IMR-90 (cell line): Measurements from ENCODE around the gene TCP11L1. TPM values are rescaled to one million over a fixed set of nuclear protein-coding genes. Genes with fewer than 3 reads are reported as not detected.

Source experiments
- ATAC-seq: fragments of 200-7000 bp; cut with Tn5 transposase; 2 replicates; pipeline ENCODE4 v1.9.1; 2020; ENCODE audit warnings: low read depth, mild to moderate bottlenecking, moderate library complexity
- BruUV-seq: library from RNA; stranded (reverse); fragments of 400-500 nt; replicated peaks from 2 replicates; lab custom pipeline; 2021; lab: Mats Ljungman, UMichigan
- CTCF ChIA-PET: fragments of 300-600 bp; formaldehyde crosslinking; extraction: SDS; loops from one replicate; lab custom pipeline; 2021; ENCODE audit warnings: antibody characterized with exemption; lab: Yijun Ruan, JAX
- POLR2A ChIA-PET: fragments of 300-600 bp; sonication (Branson Sonifier 250); formaldehyde crosslinking; loops from one replicate; lab custom pipeline; 2022; ENCODE audit warnings: antibody characterized with exemption; ENCODE audit not compliant: unreplicated experiment; lab: Charles Lee
- DNase-seq: peaks from one replicate; pipeline ENCODE4 v3.0.0; 2013
- H2AFZ ChIP-seq: replicated peaks from 2 replicates; pipeline ENCODE3; 2013; ENCODE audit warnings: low read length, mild to moderate bottlenecking; ENCODE audit not compliant: poor library complexity
- H2AK5ac ChIP-seq: 2 replicates; pipeline ENCODE4 v1.6.1; 2013; ENCODE audit warnings: low read depth, low read length, inconsistent platforms
- H2AK9ac ChIP-seq: replicated peaks from 2 replicates; pipeline ENCODE3; 2013; ENCODE audit warnings: mild to moderate bottlenecking, low read depth, low read length, moderate library complexity; ENCODE audit not compliant: poor library complexity
- H2BK120ac ChIP-seq: 2 replicates; pipeline ENCODE4 v1.6.1; 2013; ENCODE audit warnings: low read depth, low read length, inconsistent platforms
- H2BK15ac ChIP-seq: 3 replicates; pipeline ENCODE4 v1.6.1; 2013; ENCODE audit warnings: low read depth, low read length, inconsistent platforms
- H2BK20ac ChIP-seq: 2 replicates; pipeline ENCODE4 v1.6.1; 2013; ENCODE audit warnings: low read depth, mild to moderate bottlenecking, inconsistent platforms, low read length, moderate library complexity
- H2BK5ac ChIP-seq: 2 replicates; pipeline ENCODE4 v1.6.1; 2013; ENCODE audit warnings: mild to moderate bottlenecking, low read depth, low read length, inconsistent platforms; ENCODE audit not compliant: poor library complexity, severe bottlenecking
- H3K14ac ChIP-seq: replicated peaks from 2 replicates; pipeline ENCODE4 v1.6.1; 2013; ENCODE audit warnings: low read depth, low read length, inconsistent platforms
- H3K18ac ChIP-seq: 2 replicates; pipeline ENCODE4 v1.6.1; 2013; ENCODE audit warnings: low read depth, low read length, control low read depth
- H3K23ac ChIP-seq: 2 replicates; pipeline ENCODE4 v1.6.1; 2013; ENCODE audit warnings: low read depth, low read length, inconsistent platforms
- H3K27ac ChIP-seq: 2 replicates; pipeline ENCODE4 v1.5.1; 2013; ENCODE audit warnings: mild to moderate bottlenecking, control low read depth, low read length; ENCODE audit not compliant: insufficient read depth
- H3K27me3 ChIP-seq: 2 replicates; pipeline ENCODE4 v1.6.1; 2013; ENCODE audit warnings: low read length; ENCODE audit not compliant: control insufficient read depth, insufficient read depth
- H3K36me3 ChIP-seq: 2 replicates; pipeline ENCODE4 v1.6.1; 2013; ENCODE audit warnings: low read length, mixed read lengths; ENCODE audit not compliant: control insufficient read depth, insufficient read depth
- H3K4ac ChIP-seq: 2 replicates; pipeline ENCODE4 v1.6.1; 2013; ENCODE audit warnings: low read depth, low read length, inconsistent platforms
- H3K4me1 ChIP-seq: 2 replicates; pipeline ENCODE4 v1.6.1; 2013; ENCODE audit warnings: low read length, mixed read lengths; ENCODE audit not compliant: control insufficient read depth, insufficient read depth
- H3K4me2 ChIP-seq: 2 replicates; pipeline ENCODE4 v1.6.1; 2013; ENCODE audit warnings: low read depth, mild to moderate bottlenecking, control low read depth, low read length, moderate library complexity
- H3K4me3 ChIP-seq: 2 replicates; pipeline ENCODE4 v1.5.1; 2013; ENCODE audit warnings: low read depth, mild to moderate bottlenecking, control low read depth, low read length, moderate library complexity; ENCODE audit not compliant: insufficient read depth
- H3K56ac ChIP-seq: 2 replicates; pipeline ENCODE4 v1.6.1; 2013; ENCODE audit warnings: low read length, inconsistent platforms; ENCODE audit not compliant: insufficient read depth; ENCODE audit errors: extremely low read depth
- H3K79me1 ChIP-seq, 2 experiments: 2 replicates each; pipeline ENCODE4 v1.6.1; 2013; ENCODE audit warnings: low read length in 2 of 2, inconsistent platforms in 1 of 2, low read depth in 1 of 2
- H3K9ac ChIP-seq: 2 replicates; pipeline ENCODE4 v1.6.1; 2013; ENCODE audit warnings: low read depth, low read length, control low read depth
- H3K9me1 ChIP-seq: 2 replicates; pipeline ENCODE4 v1.6.1; 2013; ENCODE audit warnings: low read length, inconsistent platforms; ENCODE audit not compliant: insufficient read depth
- H3K9me3 ChIP-seq: 2 replicates; pipeline ENCODE4 v1.6.1; 2013; ENCODE audit warnings: low read length; ENCODE audit not compliant: control insufficient read depth, insufficient read depth
- H4K20me1 ChIP-seq: 2 replicates; pipeline ENCODE4 v1.6.1; 2013; ENCODE audit warnings: low read length, inconsistent platforms; ENCODE audit not compliant: insufficient read depth
- H4K5ac ChIP-seq: 2 replicates; pipeline ENCODE4 v1.6.1; 2013; ENCODE audit warnings: mild to moderate bottlenecking, low read depth, low read length, control low read depth
- H4K8ac ChIP-seq, 2 experiments: 2 replicates each; pipeline ENCODE4 v1.6.1; 2013; ENCODE audit warnings: low read depth in 2 of 2, low read length in 2 of 2, control low read depth in 1 of 2, inconsistent platforms in 1 of 2
- H4K91ac ChIP-seq: 2 replicates; pipeline ENCODE4 v1.6.1; 2013; ENCODE audit warnings: low read depth, low read length, inconsistent platforms; ENCODE audit not compliant: insufficient read depth
- CEBPB ChIP-seq: IDR thresholded peaks from 2 replicates; pipeline ENCODE4 v1.6.1; 2012; ENCODE audit warnings: low read depth, low read length, improper control_type of control experiment
- CTCF ChIP-seq: conservative IDR thresholded peaks from 2 replicates; pipeline ENCODE4 v1.5.1; 2012; ENCODE audit warnings: mild to moderate bottlenecking, low read depth, low read length, improper control_type of control experiment
- MAZ ChIP-seq: IDR thresholded peaks from 2 replicates; pipeline ENCODE4 v1.6.1; 2012; ENCODE audit warnings: low read depth, mild to moderate bottlenecking, low read length, improper control_type of control experiment, moderate library complexity, borderline replicate concordance
- MXI1 ChIP-seq: IDR thresholded peaks from 2 replicates; pipeline ENCODE4 v1.6.1; 2012; ENCODE audit warnings: low read depth, mild to moderate bottlenecking, low read length, moderate library complexity, borderline replicate concordance
- RAD21 ChIP-seq: IDR thresholded peaks from 2 replicates; pipeline ENCODE4 v1.6.1; 2012; ENCODE audit warnings: low read length, improper control_type of control experiment
- SMC3 ChIP-seq: fragments of 150-350 bp; IDR thresholded peaks from 2 replicates; pipeline ENCODE4 v1.6.1; 2016; ENCODE audit warnings: low read depth, mild to moderate bottlenecking, antibody characterized with exemption, low read length, moderate library complexity
- USF2 ChIP-seq: fragments of 150-350 bp; IDR thresholded peaks from 2 replicates; pipeline ENCODE4 v1.6.1; 2017; ENCODE audit warnings: mild to moderate bottlenecking, antibody characterized with exemption, low read length, low read depth
- dilution Hi-C: fragments of 300-500 bp; cut with HindIII; formaldehyde crosslinking; loops from one replicate; pipeline ENCODE4 v1.14.3; 2018; ENCODE audit warnings: low sequenced_read_pairs; ENCODE audit not compliant: unreplicated experiment
- in situ Hi-C: fragments of 300-500 bp; cut with MboI; formaldehyde crosslinking; loops from 3 replicates; pipeline ENCODE4 v1.14.3; 2019; ENCODE audit warnings: low sequenced_read_pairs, inconsistent platforms, mixed read lengths
- intact Hi-C: fragments of 100-400 bp; cut with micrococcal nuclease; formaldehyde crosslinking; loops from 2 replicates; pipeline ENCODE4 v1.10.0; 2022
- polyA plus RNA-seq, 3 experiments: library from polyadenylated mRNA; depleted of rRNA; stranded (reverse); fragments of >200 nt; gene quantifications; 2 replicates each; pipeline ENCODE4 v1.2.3, GENCODE V29; 2012; ENCODE audit warnings: low replicate concordance in 1 of 3
- total RNA-seq: library from RNA; depleted of rRNA; stranded (reverse); fragments of >200 nt; gene quantifications from 2 replicates; pipeline ENCODE4 v1.2.3, GENCODE V29; 2012
- TF ChIP-seq, protein P1 (sequence below): fragments of 150-350 bp; IDR thresholded peaks from 2 replicates; pipeline ENCODE4 v1.6.1; 2016; ENCODE audit warnings: low read depth, mild to moderate bottlenecking, low read length, moderate library complexity, borderline replicate concordance

The TCP11L1 gene
- total and polyA plus RNA-seq, 2 of the 4 experiments (the other 2 are of a cell fraction), result 13.9 to 17.4 TPM

DNA sequence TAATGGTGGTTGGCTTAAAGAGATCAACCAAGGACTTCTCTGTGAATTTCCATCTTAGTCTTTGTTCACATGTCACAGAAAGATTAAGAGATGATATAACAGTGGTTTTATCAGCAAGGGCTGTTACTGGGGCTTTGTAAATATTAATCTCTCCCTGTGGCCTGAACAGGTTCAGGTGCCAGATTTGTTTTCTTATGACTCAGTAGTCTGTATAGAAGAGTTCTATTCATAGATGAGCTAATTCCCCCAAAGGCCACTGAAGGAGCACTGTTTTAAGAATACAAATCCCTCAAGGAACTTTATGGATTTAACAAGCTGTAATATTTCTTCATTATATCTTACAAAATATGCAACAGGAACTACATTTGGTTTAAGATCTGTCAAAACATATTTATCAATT lies 50.4 kb downstream of the TCP11L1 start:
- dilution Hi-C loops, result no loop called here
- Histone ChIP-seq H3K4ac (no peak overlapping the region), H3K9ac (no peak overlapping the region), H4K5ac (no peak overlapping the region), H2AFZ (no peak overlapping the region), H2AK9ac (no peak overlapping the region), H3K36me3 (peaks cover 18% of the 10 kb centered on the region), H4K91ac (no peak overlapping the region), H3K4me1 (no peaks in the 10 kb centered on the region), H2BK5ac (no peak overlapping the region), H3K9me1 (no peaks in the 10 kb centered on the region; the same call in 1 of the 2 replicates), H2BK20ac (no peak overlapping the region), H3K4me3 (no peak overlapping the region), H4K20me1 (no peaks in the 10 kb centered on the region), H3K14ac (no peak overlapping the region), H3K27me3 (no peaks in the 10 kb centered on the region), H3K9me3 (no peaks in the 10 kb centered on the region), H3K18ac (no peak overlapping the region), H4K8ac (no peak overlapping the region), H2BK120ac (no peak overlapping the region), H3K56ac (no peak overlapping the region), H3K23ac (no peak overlapping the region), H3K4me2 (no peak overlapping the region), H3K27ac (no peak overlapping the region), H3K79me1 (0 out of 4 replicates have a peak, but pooled peaks cover 0 to 4% of the 10 kb centered on the region in 2 experiments), H2AK5ac (no peak overlapping the region), H2BK15ac (no peak overlapping the region)
- ATAC-seq (peak; percentile 86), DNase-seq (peak; percentile 73)
- POLR2A ChIA-PET, result no interaction called here
- BruUV-seq, result no TSS peak
- TF ChIP-seq RAD21, result 0 out of 2 replicates have a peak, but pooled peaks have one; percentile 12
- TF ChIP-seq MAZ, result no peak
- no peak for TF ChIP-seq USF2
- no peak for TF ChIP-seq MXI1
- TF ChIP-seq, protein P1, sequence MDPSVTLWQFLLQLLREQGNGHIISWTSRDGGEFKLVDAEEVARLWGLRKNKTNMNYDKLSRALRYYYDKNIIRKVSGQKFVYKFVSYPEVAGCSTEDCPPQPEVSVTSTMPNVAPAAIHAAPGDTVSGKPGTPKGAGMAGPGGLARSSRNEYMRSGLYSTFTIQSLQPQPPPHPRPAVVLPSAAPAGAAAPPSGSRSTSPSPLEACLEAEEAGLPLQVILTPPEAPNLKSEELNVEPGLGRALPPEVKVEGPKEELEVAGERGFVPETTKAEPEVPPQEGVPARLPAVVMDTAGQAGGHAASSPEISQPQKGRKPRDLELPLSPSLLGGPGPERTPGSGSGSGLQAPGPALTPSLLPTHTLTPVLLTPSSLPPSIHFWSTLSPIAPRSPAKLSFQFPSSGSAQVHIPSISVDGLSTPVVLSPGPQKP, result no peak
- TF ChIP-seq CTCF, result peak; percentile 21; the same call in 1 of the 2 replicates
- no peak for TF ChIP-seq CEBPB
- no peak for TF ChIP-seq SMC3
- CTCF ChIA-PET, result interaction anchor here (1.3 kb wide), 1 partner anchor 281 kb away, joined by 3 read pairs; no protein-coding TSS in a partner anchor
- intact Hi-C loops, result no loop called here
- in situ Hi-C loops, result no loop called here
